Ureter (tissue), 1 donor: Measurements from ENCODE around the gene NTN1. TPM values are rescaled to one million over a fixed set of nuclear protein-coding genes. Genes with fewer than 3 reads are reported as not detected.

ENCODE experiments used
- DNase-seq: peaks from one replicate; pipeline ENCODE4 v3.0.0-alpha.2; 2020; ENCODE audit warnings: low spot score
- total RNA-seq: library from RNA; stranded (reverse); gene quantifications from one replicate; pipeline ENCODE4 v1.2.4, GENCODE V29; 2023
- donor health status: DM: yes; HTN: yes; CAD: no.

The NTN1 gene
- total RNA-seq, 1 donor from 2014 or later: 14.4 TPM

DNA sequence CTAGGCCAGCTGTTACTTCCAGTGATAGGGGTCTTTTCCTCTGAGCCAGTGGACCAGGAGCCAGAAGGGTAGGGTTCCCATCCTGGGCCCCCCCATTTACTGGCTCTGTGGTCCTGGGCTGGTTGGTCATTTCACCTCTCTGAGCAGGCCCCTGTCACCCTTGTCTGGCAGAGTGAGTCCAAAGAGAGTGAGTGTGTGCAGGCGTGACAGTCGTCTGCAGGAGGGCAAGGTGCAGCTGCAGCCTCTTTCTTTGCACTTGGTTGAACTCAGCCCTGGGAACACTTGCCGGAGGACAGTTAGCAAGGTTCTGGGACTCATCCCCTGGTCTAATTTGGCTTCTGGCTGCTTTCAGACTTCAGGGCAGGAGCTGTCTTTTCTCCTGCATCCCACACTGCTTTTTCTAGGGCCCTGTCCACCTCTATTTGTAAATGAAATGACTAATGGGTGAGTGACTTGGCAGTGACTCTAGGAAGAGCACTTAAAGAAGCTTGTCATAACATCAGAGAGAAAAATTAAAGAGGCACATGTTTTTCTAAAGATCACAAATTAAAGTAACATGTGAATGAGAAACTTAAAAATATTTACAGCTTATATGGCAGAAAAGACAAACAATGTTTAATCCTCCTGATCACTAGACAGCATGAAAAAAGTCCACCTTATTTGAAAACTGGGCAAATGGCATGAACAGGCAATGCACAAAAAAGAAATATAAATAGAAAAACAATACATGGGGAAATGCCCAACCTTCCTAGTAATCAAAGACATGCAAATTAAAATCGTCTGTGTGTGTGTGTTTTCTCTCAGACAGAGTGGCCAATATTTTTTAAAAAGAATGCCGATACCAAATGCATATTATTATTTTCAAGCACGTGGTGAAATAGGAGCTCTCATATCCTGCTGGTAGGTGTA, 137.5 kb downstream of the NTN1 start:
- DNase-seq: no peak

DNA sequence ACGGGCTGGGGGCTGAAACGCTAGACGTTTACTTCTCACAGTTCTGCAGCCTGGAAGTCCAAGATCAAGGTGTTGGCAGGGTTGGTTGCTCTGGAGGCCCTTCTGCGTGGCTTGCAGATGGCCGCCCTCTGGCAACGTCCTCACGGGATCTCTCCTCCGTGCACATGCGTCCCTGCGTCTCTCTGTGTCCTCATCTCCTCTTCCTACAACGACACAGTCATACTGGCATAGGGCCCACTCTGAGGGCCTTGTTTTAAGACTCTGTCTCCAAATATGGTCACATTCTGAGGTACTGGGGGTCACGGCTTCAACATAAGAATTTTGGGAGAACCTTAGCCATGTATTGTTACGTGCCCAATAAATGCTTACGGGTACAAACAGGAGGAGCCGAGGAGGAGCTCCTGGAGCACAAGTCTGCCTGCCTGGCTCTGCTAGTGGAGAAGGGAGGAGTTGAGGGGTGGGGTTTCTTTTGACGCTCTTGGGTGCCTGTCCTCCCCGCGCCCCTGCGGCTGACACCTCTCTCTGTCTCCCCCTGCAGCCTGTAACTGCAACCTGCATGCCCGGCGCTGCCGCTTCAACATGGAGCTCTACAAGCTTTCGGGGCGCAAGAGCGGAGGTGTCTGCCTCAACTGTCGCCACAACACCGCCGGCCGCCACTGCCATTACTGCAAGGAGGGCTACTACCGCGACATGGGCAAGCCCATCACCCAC, 141.1 kb downstream of the NTN1 start:
- peak; percentile 64 for DNase-seq

DNA sequence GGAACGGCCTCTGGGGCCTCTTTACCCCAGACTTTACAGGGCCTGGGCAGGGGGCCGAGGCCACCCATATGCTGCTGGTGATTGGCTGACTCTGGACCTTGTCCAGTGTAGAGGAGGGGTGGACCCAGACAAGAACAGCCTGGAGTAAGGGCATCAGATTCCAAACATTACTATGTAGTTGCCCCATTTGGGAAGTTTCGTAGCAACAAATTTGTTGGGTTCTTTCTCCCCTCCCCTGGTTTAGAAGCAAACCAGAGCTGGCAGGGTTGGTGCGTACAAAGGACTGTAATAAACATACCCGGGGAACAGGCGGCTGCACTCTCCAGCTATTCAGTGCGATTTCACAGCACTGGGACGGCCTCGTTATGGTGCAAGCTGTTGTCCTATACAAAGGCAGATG, 145.5 kb downstream of the NTN1 start:
- no peak for DNase-seq

DNA sequence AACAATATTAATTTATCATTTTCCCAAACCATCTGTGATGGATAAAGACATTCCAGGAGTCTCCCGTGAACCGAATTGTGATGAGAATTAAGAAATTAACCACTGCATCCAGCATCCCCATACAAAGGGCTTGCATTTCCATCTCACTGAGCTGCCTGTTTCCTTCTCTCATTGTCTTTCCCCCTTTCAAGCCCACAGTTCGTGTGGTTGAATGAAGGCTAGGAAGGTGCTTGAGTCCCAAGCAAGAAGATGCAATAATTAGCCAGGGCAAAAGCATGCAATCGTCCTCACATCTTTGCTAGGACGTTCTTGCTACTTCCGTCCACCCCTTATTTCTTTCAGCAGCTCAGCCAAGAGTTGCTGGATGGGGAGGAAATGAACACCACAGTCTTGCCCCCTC, 146.1 kb downstream of the NTN1 start:
- DNase-seq: no peak

DNA sequence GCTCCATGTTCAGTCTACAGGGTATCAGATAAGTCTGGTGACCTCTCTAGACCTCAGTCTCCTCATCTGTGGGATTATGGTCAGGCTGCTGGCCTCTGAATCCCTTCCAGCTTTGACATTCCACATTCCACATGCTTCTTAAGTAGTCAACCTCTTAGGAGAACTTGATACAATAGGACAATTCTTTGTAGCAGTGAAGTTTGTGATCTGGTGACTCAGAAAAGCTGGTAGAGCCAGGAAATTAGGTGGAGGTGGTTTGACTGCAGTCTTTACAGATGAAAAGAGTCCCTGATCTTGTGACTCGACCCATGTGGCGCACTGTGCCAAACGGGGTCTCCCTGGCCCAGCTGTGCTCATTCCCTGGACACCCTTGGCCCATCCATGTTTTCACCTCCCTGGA, 147.8 kb downstream of the NTN1 start:
- DNase-seq: no peak

DNA sequence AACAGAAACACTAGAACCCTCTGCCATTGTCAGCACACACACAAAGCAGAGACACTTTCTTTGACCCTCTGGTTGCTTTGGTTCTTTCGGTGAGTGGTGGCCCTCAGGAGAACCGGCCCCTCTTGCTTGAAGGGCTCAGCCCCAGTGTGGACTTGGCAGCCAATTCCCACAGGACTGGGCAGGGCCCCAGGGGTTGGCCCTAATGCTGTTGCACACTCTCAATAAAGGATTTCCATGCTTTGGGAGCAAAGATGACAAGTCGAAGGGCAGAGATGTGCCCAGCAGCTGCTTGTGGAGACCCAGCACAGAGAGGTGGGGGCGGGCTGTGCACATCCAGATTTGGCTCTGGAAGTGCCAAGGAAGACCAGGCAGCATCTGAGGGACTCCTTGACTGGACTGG, 149.0 kb downstream of the NTN1 start:
- no peak for DNase-seq

DNA sequence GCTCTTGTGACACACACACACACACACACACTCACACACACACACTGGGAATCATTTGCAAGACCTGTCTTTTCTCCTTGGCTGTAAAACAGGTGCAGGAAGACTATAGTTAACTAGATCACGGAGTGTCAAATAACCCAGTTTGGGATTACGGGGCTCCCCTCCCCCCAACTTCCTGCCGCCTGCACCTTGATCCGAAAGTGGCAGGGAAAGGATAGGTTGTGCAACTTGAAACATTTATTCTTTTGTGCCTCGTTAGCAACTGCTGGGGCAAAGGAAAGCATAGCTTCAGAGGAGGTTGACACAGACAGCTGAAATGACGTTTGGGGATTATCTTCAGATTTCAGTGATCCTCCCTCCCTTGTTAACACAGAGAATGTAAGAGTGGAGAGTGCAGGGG, 149.5 kb downstream of the NTN1 start:
- DNase-seq: no peak

DNA sequence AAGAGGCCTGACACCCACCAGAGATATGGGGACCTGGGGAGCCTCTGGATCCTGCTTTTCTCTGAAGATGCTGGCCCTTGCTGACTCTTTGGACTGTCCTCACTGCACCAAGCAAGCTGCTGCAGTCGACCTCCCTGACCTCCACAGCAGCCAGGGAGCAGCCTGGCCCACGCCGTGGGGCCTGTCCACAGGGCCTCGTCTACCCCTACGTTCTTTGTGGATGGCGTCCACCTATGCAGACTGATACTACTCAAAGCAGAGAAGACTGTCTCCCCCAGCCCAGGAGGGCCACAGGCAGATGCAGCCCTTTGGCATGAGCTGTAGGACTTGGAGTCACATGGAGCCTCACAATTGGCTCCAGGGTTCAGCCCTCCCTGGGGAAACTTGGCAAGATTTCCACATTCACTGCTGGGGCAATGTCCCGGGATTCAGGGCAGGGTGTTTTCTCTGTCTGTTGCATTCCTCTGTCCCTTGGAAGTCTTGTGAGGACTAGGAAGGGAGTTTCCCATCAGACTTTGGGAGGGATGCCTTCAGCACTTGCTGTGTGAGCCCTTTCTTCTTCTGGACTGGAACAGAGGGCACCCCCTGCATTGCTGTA, 152.2 kb downstream of the NTN1 start:
- DNase-seq: no peak

DNA sequence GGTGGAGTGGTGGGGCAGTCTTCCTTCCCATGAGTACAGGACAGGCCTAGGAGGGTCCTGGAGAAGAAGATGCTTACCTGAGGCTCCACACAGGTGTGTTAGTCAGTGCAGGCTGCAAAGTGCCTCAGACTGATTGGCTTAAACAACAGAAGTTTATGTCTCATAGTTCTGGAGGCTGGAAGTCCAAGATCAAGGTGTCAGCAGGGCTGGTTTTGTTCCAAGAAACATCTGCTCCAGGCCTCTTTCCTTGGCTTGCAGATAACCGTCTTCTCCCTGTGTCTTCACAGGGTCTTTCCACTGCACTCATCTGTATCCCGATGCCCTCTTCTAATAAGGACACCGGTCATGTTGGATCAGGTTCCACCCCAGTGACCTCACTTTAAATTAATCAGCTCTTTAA, 153.0 kb downstream of the NTN1 start:
- no peak for DNase-seq

DNA sequence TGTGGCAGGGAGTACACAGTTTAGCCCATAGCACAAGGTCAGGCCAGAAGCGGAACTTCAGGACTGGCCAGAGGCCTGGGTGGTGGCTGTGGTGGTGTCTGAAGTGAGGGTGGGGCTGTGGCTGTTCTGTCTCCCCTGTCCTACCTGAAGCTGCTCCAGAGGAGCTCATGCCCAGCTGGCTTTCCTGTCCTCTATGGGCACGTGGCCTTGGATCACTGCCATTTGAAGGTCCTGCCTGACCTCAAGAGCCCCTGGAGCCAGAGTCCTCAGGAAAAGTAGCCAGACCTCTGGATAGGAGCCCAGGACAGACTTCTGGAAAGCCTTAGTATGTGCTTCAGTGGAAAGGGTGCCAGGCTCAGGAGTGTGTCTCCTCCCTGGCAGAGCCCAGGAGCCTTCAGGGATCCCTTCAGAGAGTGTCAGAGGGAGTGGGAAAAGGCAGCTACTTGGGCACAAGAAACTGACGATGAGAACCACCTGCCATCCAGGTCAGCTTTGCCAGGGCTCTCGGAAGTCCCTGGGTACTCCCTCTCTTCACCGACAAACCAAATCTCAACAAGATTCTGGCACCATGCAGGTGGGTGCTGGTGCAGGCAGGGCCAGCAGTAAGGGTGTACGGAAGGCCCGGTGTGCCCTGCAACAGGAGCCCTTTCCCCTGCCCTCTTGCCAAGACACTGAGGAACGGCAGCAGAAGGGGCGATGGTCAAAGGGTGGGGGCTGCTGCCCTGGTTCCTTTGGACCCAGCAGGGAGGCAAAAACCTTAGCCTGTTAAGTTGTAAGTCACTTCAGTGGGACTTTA, 153.7 kb downstream of the NTN1 start:
- no peak for DNase-seq

DNA sequence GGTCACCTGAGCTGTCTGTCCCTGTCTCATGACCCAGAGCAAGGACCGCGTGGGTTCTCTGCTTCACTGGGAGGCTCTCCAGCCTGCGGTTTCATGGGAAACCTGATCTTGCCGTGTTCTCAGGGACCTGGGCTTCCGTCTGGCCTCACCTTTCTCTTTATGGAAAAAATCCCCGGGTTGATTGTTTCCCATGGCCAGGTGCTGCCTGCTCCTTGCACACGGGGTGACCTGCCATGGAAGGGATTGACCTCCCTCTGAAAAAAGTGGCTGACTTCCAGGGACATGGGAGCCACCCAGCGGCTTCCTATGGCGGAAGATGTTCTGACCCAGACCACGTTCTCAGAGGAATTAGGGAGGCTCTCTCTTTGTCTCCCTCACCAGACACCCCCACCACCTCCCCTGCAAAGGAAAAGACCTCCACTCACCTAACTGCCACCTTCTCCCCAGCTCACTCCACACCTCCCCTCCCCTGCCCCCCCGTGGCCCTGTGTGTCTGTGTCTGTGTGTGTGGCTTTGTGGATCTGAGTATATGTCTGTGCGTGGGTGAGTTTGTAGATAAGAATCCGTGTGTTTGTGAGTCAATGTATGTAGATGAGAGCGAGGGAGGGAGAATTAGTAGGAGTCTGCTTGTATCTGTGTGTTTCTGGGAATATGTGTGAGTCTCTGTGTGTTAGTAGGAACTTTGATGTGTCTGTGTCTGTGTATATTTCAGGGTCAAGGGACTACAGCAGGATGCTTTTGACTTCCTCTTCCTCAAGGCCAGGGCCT, 154.6 kb downstream of the NTN1 start:
- no peak for DNase-seq

DNA sequence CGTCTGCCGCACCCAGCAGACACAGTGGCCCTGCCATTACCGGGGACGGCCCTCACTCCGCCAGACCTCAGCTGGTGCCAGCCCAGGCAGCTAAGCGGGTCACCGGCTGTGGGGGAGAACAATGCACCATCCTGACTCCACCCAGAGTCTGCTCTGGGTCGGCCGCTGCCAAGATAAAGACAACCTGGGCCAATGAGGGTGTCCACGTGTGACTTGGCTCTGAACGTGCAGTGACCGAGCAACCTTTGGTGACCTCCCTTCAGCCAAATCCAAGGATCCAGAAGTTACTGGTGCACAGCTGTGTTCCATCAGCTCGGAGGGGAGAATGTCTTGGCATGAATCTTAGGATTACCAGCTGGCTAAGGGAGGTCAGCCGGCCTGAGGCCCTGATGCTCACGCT, 155.9 kb downstream of the NTN1 start:
- peak; percentile 75 for DNase-seq

DNA sequence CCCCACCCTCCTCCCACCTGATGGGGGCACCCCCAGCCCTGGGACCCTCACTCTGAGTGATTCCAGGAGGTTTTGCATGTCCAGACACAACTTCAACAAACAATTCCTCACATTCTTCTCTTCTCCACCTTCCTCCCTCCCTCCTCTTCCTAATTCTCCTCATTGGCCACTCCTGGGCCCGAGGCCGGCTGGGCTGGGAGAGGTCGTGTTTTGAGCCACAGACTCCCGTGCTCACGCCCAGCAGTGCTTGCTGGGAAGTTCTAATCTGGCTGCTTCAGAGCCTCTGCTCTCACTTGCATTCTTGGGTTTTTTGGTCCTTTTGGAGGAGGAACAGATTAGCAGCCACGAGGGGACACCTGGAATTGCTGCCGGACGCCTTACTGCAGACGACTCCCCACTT, 157.0 kb downstream of the NTN1 start:
- DNase-seq: no peak

DNA sequence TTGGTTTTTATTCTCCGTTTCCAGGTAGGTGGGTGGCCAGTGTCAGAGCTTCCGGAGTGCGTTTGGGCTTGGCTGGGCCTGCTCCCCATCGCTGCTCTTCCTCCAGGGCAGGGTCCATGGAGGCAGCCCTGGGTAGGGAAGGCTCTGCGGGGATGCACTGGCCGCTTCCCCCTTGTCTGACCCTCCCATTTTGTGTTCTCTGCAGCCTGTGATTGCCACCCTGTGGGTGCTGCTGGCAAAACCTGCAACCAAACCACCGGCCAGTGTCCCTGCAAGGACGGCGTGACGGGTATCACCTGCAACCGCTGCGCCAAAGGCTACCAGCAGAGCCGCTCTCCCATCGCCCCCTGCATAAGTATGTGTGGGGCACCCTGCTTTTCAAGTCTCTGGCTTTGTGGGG, 158.3 kb downstream of the NTN1 start:
- DNase-seq: no peak

DNA sequence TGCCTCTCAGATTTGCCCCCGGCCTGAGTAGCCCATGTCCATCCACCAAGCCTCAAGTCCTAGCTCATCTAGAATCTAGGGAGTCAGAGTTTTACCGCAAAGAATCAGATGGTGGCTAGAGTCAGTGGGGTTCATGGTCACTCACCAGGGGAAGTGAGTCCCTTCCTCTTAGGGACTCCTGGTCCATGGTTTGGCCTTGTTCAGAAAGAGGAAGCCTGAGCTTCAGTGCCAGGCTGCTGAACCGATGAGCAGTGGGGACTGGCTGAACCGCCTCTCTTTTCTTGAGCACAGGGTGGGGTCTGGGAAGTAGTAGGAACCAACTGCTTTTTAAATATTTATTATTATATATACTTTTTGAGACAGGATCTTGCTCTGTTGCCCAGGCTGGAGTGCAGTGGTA, 160.3 kb downstream of the NTN1 start:
- DNase-seq: no peak

DNA sequence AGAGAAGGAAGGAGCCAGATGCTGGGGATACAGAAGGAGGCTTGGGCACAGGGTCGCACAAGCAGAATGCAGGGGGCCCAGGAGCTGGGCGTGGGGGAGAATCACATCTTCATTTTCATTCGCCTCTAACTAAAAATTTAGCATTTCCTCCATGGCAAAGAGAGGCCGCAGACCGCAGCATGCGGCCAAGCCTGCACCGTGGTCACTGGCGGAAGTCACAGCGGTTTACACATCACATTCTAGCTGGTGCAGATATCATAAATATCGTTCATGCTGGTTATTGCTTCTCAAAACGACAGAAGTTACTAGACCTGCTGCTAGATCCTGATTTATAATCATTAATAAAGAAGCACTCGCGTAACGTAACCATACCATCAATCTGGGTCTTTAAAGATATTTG, 162.0 kb downstream of the NTN1 start:
- DNase-seq: no peak

DNA sequence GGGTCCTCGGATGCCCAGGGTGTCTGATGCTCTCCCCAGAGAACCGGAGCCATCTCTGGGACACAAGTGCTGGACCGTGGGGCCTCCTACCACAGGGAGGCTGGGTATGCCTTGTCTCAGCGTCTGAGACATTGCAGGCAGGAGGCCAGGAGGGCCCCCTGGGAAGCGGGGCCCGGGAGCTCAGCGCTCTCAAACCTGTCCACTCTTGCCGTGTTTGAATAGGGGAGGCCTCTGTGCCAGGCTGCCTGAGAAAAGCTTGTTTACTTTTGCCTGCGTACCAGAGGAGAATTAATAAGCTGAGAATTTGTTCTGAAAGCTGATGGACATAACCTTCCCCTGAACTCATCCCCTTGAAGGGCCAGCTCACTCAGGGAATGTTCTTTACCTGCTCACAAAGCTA, 163.8 kb downstream of the NTN1 start:
- no peak for DNase-seq

DNA sequence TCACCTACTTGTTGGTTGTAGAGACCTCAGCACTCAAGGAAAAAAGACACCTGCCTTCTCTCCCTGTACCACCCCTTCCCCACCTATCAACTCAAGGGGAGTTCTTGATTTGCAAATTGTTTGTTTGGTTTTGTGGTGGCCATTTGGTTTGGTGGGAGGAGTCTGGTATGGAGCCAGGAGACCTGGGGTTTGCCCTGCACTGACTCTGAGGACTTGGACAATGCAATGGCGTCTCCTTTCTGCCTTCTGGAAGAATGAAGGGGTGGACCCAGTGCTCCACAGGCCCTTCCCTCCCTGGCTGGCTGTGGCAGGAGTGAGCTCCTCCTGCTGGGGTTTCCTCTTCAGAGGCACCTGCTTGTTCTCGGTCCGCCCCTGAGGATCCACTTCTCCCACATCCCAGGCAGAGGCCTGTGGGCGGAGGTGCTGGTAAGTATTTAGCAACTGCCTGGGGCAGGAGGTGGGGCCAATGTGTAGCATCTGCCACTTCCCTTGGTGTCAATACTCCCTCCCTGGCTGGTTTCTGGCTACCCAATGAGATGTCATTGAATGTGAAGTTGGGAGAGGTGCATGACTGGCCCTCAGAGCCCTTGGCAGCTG, 164.5 kb downstream of the NTN1 start:
- no peak for DNase-seq

DNA sequence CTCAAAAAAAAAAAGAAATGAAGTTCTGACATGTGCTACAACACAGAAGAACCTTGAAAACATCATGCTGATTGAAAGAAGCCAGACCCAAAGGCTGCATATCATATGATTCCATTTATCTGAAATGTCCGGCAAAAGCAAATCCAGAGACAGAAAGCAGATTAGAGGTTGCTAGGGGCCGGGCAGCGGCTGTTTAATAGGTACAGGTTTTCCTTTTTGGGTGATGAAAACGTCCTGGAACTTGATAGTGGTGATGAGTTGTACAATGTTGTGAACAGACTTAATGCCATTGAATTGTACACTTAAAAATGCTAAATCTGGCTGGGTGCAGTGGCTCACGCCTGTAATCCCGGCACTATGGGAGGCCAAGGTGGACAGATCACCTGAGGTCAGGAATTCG, 166.5 kb downstream of the NTN1 start:
- no peak for DNase-seq

DNA sequence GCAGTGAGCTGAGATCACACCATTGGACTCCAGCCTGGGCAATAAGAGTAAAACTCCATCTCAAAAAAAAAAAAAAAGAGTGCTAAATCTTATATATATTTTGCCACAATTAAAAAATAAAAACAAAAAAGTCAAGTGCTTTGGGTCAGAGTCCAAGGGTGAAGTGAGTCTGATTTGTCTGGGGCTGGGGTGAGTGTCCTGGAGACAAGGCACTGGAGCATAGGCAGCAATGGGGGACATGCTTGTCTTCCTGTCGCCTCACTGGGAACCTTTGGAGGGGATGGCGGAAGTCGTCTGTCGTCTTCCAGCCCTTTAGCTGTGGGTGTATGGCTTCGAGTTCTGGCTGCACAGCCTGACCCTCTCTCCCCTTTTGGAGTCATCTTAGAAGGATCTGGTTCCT, 167.1 kb downstream of the NTN1 start:
- DNase-seq: no peak

DNA sequence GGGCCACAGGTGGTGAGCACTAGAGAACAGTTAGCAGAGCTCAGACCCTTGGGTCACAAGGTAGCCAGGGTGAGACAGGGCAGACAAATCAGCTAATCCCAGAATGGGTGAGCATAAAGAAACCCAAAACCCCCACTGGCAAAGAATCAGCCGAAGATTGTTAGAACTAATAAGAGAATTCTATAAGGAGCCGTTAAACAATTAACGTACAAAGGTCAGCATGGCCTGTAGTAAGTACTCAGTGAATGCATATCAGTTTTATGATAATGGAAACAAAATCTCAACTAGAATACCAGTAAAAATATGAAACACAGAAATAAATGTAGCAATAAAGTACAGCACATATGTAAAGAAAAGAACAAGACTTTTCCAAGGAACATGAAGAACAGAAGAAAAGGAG, 168.6 kb downstream of the NTN1 start:
- no peak for DNase-seq
